GM23338 (cell line): Measurements from ENCODE around the gene RBP5. TPM values are rescaled to one million over a fixed set of nuclear protein-coding genes. Genes with fewer than 3 reads are reported as not detected.
A peak's percentile ranks its signal among the peaks of the same experiment; 100 is the strongest.

ENCODE experiments used
- ATAC-seq: fragments of 200-7000 bp; cut with Tn5 transposase; 3 replicates; pipeline ENCODE4 v1.9.1; 2020
- DNase-seq: peaks from one replicate; pipeline ENCODE4 v3.0.0-alpha.2; 2015; ENCODE audit warnings: low spot score
- H2AFZ ChIP-seq: fragments of 200-600 bp; sonication (generic); 2 replicates; pipeline ENCODE4 v1.8.0; 2016; ENCODE audit warnings: antibody characterized with exemption, mild to moderate bottlenecking, moderate library complexity
- H3F3A ChIP-seq: fragments of 200-600 bp; sonication (generic); replicated peaks from 2 replicates; pipeline ENCODE4 v1.8.0; 2017; ENCODE audit warnings: antibody characterized with exemption, mixed run types, low read depth
- H3K27ac ChIP-seq: fragments of 200-600 bp; sonication (generic); 2 replicates; pipeline ENCODE4 v1.6.1; 2016; ENCODE audit warnings: low read depth
- H3K27me3 ChIP-seq: fragments of 200-600 bp; sonication (generic); 2 replicates; pipeline ENCODE4 v1.8.0; 2016; ENCODE audit warnings: mild to moderate bottlenecking, mixed run types, moderate library complexity; ENCODE audit not compliant: insufficient read depth
- H3K36me3 ChIP-seq: fragments of 200-600 bp; sonication (generic); 2 replicates; pipeline ENCODE4 v1.8.0; 2016; ENCODE audit warnings: mild to moderate bottlenecking; ENCODE audit not compliant: insufficient read depth
- H3K4me1 ChIP-seq: fragments of 200-600 bp; sonication (generic); 2 replicates; pipeline ENCODE4 v1.8.0; 2016; ENCODE audit warnings: mild to moderate bottlenecking, moderate library complexity; ENCODE audit not compliant: insufficient read depth
- H3K4me2 ChIP-seq: fragments of 200-600 bp; sonication (generic); 2 replicates; pipeline ENCODE4 v1.7.1; 2017; ENCODE audit warnings: mixed run types
- H3K4me3 ChIP-seq: fragments of 200-600 bp; sonication (generic); 2 replicates; pipeline ENCODE4 v1.6.1; 2016; ENCODE audit warnings: mixed run types
- H3K79me2 ChIP-seq: fragments of 200-600 bp; sonication (generic); replicated peaks from 2 replicates; pipeline ENCODE4 v1.8.0; 2017; ENCODE audit warnings: mild to moderate bottlenecking; ENCODE audit not compliant: insufficient read depth
- H3K9me2 ChIP-seq: fragments of 200-600 bp; sonication (generic); 2 replicates; pipeline ENCODE4 v1.8.0; 2017; ENCODE audit not compliant: insufficient read depth
- H4K20me1 ChIP-seq: fragments of 200-600 bp; sonication (generic); replicated peaks from 2 replicates; pipeline ENCODE4 v1.8.0; 2017; ENCODE audit warnings: mild to moderate bottlenecking; ENCODE audit not compliant: insufficient read depth
- H3K27ac Mint-ChIP-seq: 2 replicates; pipeline ENCODE4 v1.8.0; 2020; ENCODE audit warnings: inconsistent platforms, mild to moderate bottlenecking, moderate library complexity, mixed read lengths
- H3K27me3 Mint-ChIP-seq: 3 replicates; pipeline ENCODE4 v1.8.0; 2022; ENCODE audit warnings: low read depth, mild to moderate bottlenecking, moderate library complexity, mixed read lengths, inconsistent platforms; ENCODE audit not compliant: insufficient read depth, poor library complexity
- H3K36me3 Mint-ChIP-seq: 3 replicates; pipeline ENCODE4 v1.8.0; 2021; ENCODE audit warnings: low read depth, mild to moderate bottlenecking, inconsistent platforms, moderate library complexity, mixed read lengths
- H3K4me1 Mint-ChIP-seq: 3 replicates; pipeline ENCODE4 v1.8.0; 2020; ENCODE audit warnings: mild to moderate bottlenecking, inconsistent platforms, mixed read lengths
- H3K4me3 Mint-ChIP-seq: 3 replicates; pipeline ENCODE4 v1.8.0; 2021; ENCODE audit warnings: moderate library complexity, mild to moderate bottlenecking, inconsistent platforms, mixed read lengths
- H3K9me3 Mint-ChIP-seq: 3 replicates; pipeline ENCODE4 v1.8.0; 2020; ENCODE audit warnings: moderate library complexity, mild to moderate bottlenecking, inconsistent platforms, mixed read lengths
- JUNB ChIP-seq: IDR thresholded peaks from one replicate; pipeline ENCODE4 v1.6.1; 2016; ENCODE audit warnings: antibody characterized with exemption; ENCODE audit not compliant: unreplicated experiment
- ZNF331 ChIP-seq: fragments of 250-450 bp; sonication (Bioruptor Pico); IDR thresholded peaks from 2 replicates; pipeline ENCODE4 v1.5.0; 2020; ENCODE audit warnings: low read depth, mild to moderate bottlenecking, moderate library complexity
- ZNF462 ChIP-seq: fragments of 250-450 bp; sonication (Bioruptor Pico); IDR thresholded peaks from 2 replicates; pipeline ENCODE4 v1.5.0; 2020; ENCODE audit warnings: mild to moderate bottlenecking, moderate library complexity
- polyA plus RNA-seq: library from polyadenylated mRNA; unstranded; fragments of >200 nt; fragmentation: Nextera tagmentation; extraction: Ambion mirVana; gene quantifications from 2 replicates; pipeline ENCODE4 v1.2.1, GENCODE V29; 2016
- total RNA-seq: library from RNA; depleted of rRNA; stranded (reverse); fragments of >200 nt; shearing (Covaris generic); gene quantifications from 2 replicates; pipeline ENCODE4 v1.2.3, GENCODE V29; 2014

RBP5 gene
- total and polyA plus RNA-seq, 2 experiments from 2014 or later, result 1.2 to 3.0 TPM

GRCh38 chr12:7091171-7091570, 37.5 kb downstream of the RBP5 start:
- 0 out of 2 replicates have a peak, but pooled peaks cover 3% of the 10 kb centered on the region for H3K9me2 ChIP-seq
- H3K4me1 Mint-ChIP-seq, result peaks cover 28% of the 10 kb centered on the region
- H3K36me3 ChIP-seq, result no peaks in the 10 kb centered on the region
- H3K27me3 Mint-ChIP-seq, result peaks cover 11% of the 10 kb centered on the region
- H3K4me1 ChIP-seq, result peaks cover 20% of the 10 kb centered on the region
- peak overlapping the region; percentile 23 for H2AFZ ChIP-seq
- no peaks in the 10 kb centered on the region for H3K79me2 ChIP-seq
- no peaks in the 10 kb centered on the region for H4K20me1 ChIP-seq
- no peak for ATAC-seq
- H3K27ac ChIP-seq, result no peak overlapping the region
- H3K36me3 Mint-ChIP-seq, result peaks cover 2% of the 10 kb centered on the region; the same call in 1 of the 3 replicates
- no peaks in the 10 kb centered on the region for H3K27me3 ChIP-seq
- H3K4me3 ChIP-seq, result no peak overlapping the region
- peak overlapping the region; percentile 44 for H3K4me2 ChIP-seq
- H3K27ac Mint-ChIP-seq, result no peak overlapping the region
- DNase-seq, result no peak
- no peaks in the 10 kb centered on the region for H3K9me3 Mint-ChIP-seq
- no peak for TF ChIP-seq ZNF331 (CRISPR knock-in tag)
- H3F3A ChIP-seq, result no peaks in the 10 kb centered on the region
- no peak overlapping the region for H3K4me3 Mint-ChIP-seq

GRCh38 chr12:7090222-7090998, 38.3 kb downstream of the RBP5 start:
- Histone ChIP-seq H2AFZ (peak overlapping the region; percentile 23), H4K20me1 (no peaks in the 10 kb centered on the region), H3K4me2 (peak overlapping the region; percentile 44), H3K27ac (no peak overlapping the region), H3K9me2 (0 out of 2 replicates have a peak, but pooled peaks cover 3% of the 10 kb centered on the region), H3F3A (no peaks in the 10 kb centered on the region), H3K4me3 (no peak overlapping the region; the same call in 1 of the 2 replicates), H3K4me1 (peaks cover 14% of the 10 kb centered on the region), H3K79me2 (no peaks in the 10 kb centered on the region), H3K27me3 (no peaks in the 10 kb centered on the region), H3K36me3 (no peaks in the 10 kb centered on the region)
- ATAC-seq (peak; percentile 79), DNase-seq (peak; percentile 76)
- peak overlapping the region; percentile 44 for H3K4me3 Mint-ChIP-seq
- TF ChIP-seq JUNB (no peak), ZNF462 (CRISPR knock-in tag) (peak; percentile 69; the same call in 1 of the 2 replicates)
- H3K27me3 Mint-ChIP-seq, result peaks cover 9% of the 10 kb centered on the region
- H3K27ac Mint-ChIP-seq, result no peak overlapping the region
- H3K9me3 Mint-ChIP-seq, result no peaks in the 10 kb centered on the region
- peaks cover 22% of the 10 kb centered on the region for H3K4me1 Mint-ChIP-seq
- peaks cover 2% of the 10 kb centered on the region; the same call in 1 of the 3 replicates for H3K36me3 Mint-ChIP-seq
